ENCODE results near the gene GAS2L1. TPM values are rescaled to one million over a fixed set of nuclear protein-coding genes. Genes with fewer than 3 reads are reported as not detected.
"Not testable (repeated sequence)": the region's sequence is repeated elsewhere in the genome, so short reads cannot be mapped to it uniquely, and the experiment has no call there.

Gene GAS2L1
- total and polyA plus RNA-seq, 2 donors (not counting 3 experiments of a cell fraction or from before 2014, with no cell fraction given): 30.5 to 44.0 TPM

DNA sequence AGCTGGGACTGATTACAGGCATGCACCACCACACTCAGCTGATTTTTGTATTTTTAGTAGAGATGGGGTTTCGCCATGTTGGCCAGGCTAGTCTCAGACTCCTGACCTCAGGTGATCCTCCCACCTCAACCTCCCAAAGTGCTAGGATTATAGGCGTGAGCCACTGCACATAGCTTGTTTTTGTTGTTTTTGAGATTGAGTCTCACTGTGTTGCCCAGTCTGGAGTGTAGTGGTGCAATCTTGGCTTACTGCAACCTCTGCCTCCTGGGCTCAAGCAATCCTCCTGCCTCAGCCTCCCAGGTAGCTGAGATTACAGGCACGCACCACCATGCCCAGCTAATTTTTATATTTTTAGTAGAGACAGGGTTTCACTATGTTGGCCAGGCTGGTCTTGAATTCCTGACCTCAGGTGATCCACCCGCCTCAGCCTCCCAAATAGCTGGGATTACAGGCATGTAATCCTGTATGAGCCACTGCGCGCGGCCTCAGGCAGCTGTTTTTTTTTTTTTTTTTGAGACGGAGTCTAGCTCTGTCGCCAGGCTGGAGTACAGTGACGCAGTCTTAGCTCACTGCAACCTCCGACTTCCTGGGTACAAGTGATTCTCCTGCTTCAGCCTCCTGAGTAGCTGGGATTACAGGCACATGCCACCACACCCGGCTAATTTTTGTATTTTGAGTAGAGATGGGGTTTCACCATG, 50.9 kb downstream of the GAS2L1 start:
- CTCF ChIA-PET: interaction anchor here (0.7 to 1.6 kb wide), 4 partner anchors 15 to 50 kb away, joined by 3 to 6 read pairs (median 4); partner anchors contain the start of gene GAS2L1
- H3K4me2 ChIP-seq (ENCODE audit: insufficient read depth, low read length); BruUV-seq (replicated peaks); POLR2A ChIA-PET; H3K4me1 ChIP-seq (ENCODE audit: control insufficient read depth, extremely low read depth, insufficient read depth, low read length); H3K9me1 ChIP-seq (replicated peaks; ENCODE audit: control insufficient read depth, extremely low read depth, insufficient read depth, low read length); H3K9ac ChIP-seq (replicated peaks; ENCODE audit: extremely low read depth, insufficient read depth, low read length); H4K20me1 ChIP-seq (replicated peaks; ENCODE audit: control insufficient read depth, extremely low read depth, insufficient read depth, low read length); intact Hi-C loops (cut with micrococcal nuclease); H2AFZ ChIP-seq (ENCODE audit: low read depth, low read length); dilution Hi-C loops (cut with MboI; ENCODE audit: extremely low pct_ligation_motif_present, low sequenced_read_pairs); H3K9me3 ChIP-seq (replicated peaks; ENCODE audit: control insufficient read depth, insufficient read depth, low read length); H3K27me3 ChIP-seq (ENCODE audit: control insufficient read depth in 2 of 2, insufficient read depth in 2 of 2, low read length in 2 of 2); DNase-seq (ENCODE audit: low read depth, low spot score); H3K79me2 ChIP-seq (ENCODE audit: control insufficient read depth, insufficient read depth, low read length); FAIRE-seq; H3K27ac ChIP-seq (ENCODE audit: insufficient read depth, low read depth, low read length); H3K4me3 ChIP-seq (replicated peaks in 1 of 3; ENCODE audit: insufficient read depth in 1 of 3, low read depth in 1 of 3, low read length in 3 of 3): not testable (repeated sequence)
- peaks cover 21 to 51% of the 10 kb centered on the region in 2 experiments for H3K36me3 ChIP-seq (ENCODE audit: control insufficient read depth in 2 of 2, extremely low read depth in 1 of 2, insufficient read depth in 2 of 2, low read length in 2 of 2)

DNA sequence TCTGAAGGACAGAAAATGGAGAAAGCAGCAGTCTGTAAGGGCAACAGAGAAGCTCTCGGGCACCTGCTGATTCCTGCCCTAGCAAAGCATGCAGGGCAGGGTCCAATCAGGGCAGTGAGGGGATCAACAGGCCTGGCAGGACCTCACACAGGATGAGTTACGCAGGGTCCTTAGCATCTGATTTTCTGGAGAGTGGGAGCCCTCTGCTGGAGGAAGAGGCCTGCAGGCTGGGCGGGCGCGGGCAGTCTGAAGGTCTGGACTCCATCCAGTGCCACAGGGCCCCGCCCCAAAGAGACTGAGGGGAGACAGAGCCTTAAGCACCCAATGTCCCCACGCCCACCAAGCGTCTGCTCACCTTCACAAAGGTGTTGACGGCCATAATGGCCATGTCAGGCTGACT, 53.0 kb downstream of the GAS2L1 start:
- dilution Hi-C loops (cut with MboI; ENCODE audit: extremely low pct_ligation_motif_present, low sequenced_read_pairs): no loop called here
- POLR2A ChIA-PET: no interaction called here
- CTCF ChIA-PET: interaction anchor here (0.6 to 2.0 kb wide), 15 partner anchors 12 to 205 kb away, joined by 3 to 13 read pairs (median 4); partner anchors contain the start of genes AP1B1, GAS2L1 and THOC5
- BruUV-seq (replicated peaks): no TSS peak
- Histone ChIP-seq H3K9me3 (replicated peaks; ENCODE audit: control insufficient read depth, insufficient read depth, low read length) (no peaks in the 10 kb centered on the region), H3K36me3 (ENCODE audit: control insufficient read depth in 2 of 2, extremely low read depth in 1 of 2, insufficient read depth in 2 of 2, low read length in 2 of 2) (peaks cover 14 to 32% of the 10 kb centered on the region in 2 experiments), H3K4me2 (ENCODE audit: insufficient read depth, low read length) (no peak overlapping the region), H3K9me1 (replicated peaks; ENCODE audit: control insufficient read depth, extremely low read depth, insufficient read depth, low read length) (no peaks in the 10 kb centered on the region), H3K79me2 (ENCODE audit: control insufficient read depth, insufficient read depth, low read length) (no peaks in the 10 kb centered on the region), H3K27ac (ENCODE audit: insufficient read depth, low read depth, low read length) (no peak overlapping the region), H3K27me3 (ENCODE audit: control insufficient read depth in 2 of 2, insufficient read depth in 2 of 2, low read length in 2 of 2) (no peaks in the 10 kb centered on the region), H3K4me1 (ENCODE audit: control insufficient read depth, extremely low read depth, insufficient read depth, low read length) (peaks cover 10% of the 10 kb centered on the region), H4K20me1 (replicated peaks; ENCODE audit: control insufficient read depth, extremely low read depth, insufficient read depth, low read length) (no peaks in the 10 kb centered on the region), H3K9ac (replicated peaks; ENCODE audit: extremely low read depth, insufficient read depth, low read length) (no peak overlapping the region), H3K4me3 (replicated peaks in 1 of 3; ENCODE audit: insufficient read depth in 1 of 3, low read depth in 1 of 3, low read length in 3 of 3) (no peak overlapping the region), H2AFZ (ENCODE audit: low read depth, low read length) (no peak overlapping the region)
- peak; percentile 77 for DNase-seq (ENCODE audit: low read depth, low spot score)
- intact Hi-C loops (cut with micrococcal nuclease): loop anchor here (1.0 kb wide), 1 partner anchor 53 kb away; the partner anchor contains the start of gene GAS2L1
- peak; percentile 69 for FAIRE-seq
- TF ChIP-seq, protein P1, sequence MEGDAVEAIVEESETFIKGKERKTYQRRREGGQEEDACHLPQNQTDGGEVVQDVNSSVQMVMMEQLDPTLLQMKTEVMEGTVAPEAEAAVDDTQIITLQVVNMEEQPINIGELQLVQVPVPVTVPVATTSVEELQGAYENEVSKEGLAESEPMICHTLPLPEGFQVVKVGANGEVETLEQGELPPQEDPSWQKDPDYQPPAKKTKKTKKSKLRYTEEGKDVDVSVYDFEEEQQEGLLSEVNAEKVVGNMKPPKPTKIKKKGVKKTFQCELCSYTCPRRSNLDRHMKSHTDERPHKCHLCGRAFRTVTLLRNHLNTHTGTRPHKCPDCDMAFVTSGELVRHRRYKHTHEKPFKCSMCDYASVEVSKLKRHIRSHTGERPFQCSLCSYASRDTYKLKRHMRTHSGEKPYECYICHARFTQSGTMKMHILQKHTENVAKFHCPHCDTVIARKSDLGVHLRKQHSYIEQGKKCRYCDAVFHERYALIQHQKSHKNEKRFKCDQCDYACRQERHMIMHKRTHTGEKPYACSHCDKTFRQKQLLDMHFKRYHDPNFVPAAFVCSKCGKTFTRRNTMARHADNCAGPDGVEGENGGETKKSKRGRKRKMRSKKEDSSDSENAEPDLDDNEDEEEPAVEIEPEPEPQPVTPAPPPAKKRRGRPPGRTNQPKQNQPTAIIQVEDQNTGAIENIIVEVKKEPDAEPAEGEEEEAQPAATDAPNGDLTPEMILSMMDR (IDR thresholded peaks at IDR 0.05; ENCODE audit: extremely low read depth in 1 of 2, insufficient read depth in 1 of 2, low read depth in 1 of 2, low read length in 2 of 2): peak; percentile 63 to 87
- TF ChIP-seq, protein P2, sequence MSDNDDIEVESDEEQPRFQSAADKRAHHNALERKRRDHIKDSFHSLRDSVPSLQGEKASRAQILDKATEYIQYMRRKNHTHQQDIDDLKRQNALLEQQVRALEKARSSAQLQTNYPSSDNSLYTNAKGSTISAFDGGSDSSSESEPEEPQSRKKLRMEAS (IDR thresholded peaks at IDR 0.05; ENCODE audit: insufficient read depth, insufficient read length): no peak
- no peak for TF ChIP-seq GATA2 (IDR thresholded peaks at IDR 0.05; ENCODE audit: insufficient read depth, insufficient read length, low read depth, low read length)
- TF ChIP-seq EZH2 (IDR thresholded peaks at IDR 0.05; ENCODE audit: borderline replicate concordance, low read depth, low read length, severe bottlenecking): no peak
- no peak for TF ChIP-seq FOS (IDR thresholded peaks at IDR 0.05; ENCODE audit: borderline replicate concordance, insufficient read depth, low read length)
- no peak for TF ChIP-seq POLR2A (IDR thresholded peaks at IDR 0.05; ENCODE audit: low read depth, low read length)
